OCI-LY1 (cell line): ENCODE results near the gene FAM124A.

Experiments used
- H2AFZ ChIP-seq: fragments of 200-600 bp; sonication (generic), shearing (Covaris generic); 2 replicates; pipeline ENCODE4 v1.6.0; 2014; ENCODE audit warnings: antibody characterized with exemption, mild to moderate bottlenecking, low read length
- H3F3A ChIP-seq: fragments of 200-600 bp; sonication (generic), shearing (Covaris generic); 2 replicates; pipeline ENCODE4 v1.6.0; 2014; ENCODE audit warnings: mild to moderate bottlenecking, antibody characterized with exemption, low read length, moderate library complexity; ENCODE audit not compliant: insufficient read depth
- H3K27ac ChIP-seq: fragments of 200-600 bp; sonication (generic); 2 replicates; pipeline ENCODE4 v1.5.1; 2014; ENCODE audit warnings: low read length, mixed run types, mild to moderate bottlenecking, low read depth; ENCODE audit not compliant: poor library complexity, severe bottlenecking
- H3K27me3 ChIP-seq: fragments of 200-600 bp; sonication (generic); 2 replicates; pipeline ENCODE4 v1.6.0; 2014; ENCODE audit warnings: antibody characterized with exemption, mild to moderate bottlenecking, low read length, moderate library complexity; ENCODE audit not compliant: insufficient read depth
- H3K36me3 ChIP-seq: fragments of 200-600 bp; sonication (generic); 2 replicates; pipeline ENCODE4 v1.6.1; 2014; ENCODE audit warnings: mild to moderate bottlenecking, antibody characterized with exemption, low read length, moderate library complexity, mixed read lengths; ENCODE audit not compliant: insufficient read depth
- H3K4me1 ChIP-seq: fragments of 200-600 bp; sonication (generic); 2 replicates; pipeline ENCODE4 v1.5.1; 2014; ENCODE audit warnings: mild to moderate bottlenecking, low read length, moderate library complexity; ENCODE audit not compliant: insufficient read depth, severe bottlenecking
- H3K4me2 ChIP-seq: fragments of 200-600 bp; sonication (generic), shearing (Covaris generic); 2 replicates; pipeline ENCODE4 v1.6.1; 2014; ENCODE audit warnings: low read length
- H3K4me3 ChIP-seq: fragments of 200-600 bp; sonication (generic); 2 replicates; pipeline ENCODE4 v1.5.1; 2014; ENCODE audit warnings: low read length, low read depth, mild to moderate bottlenecking, mixed read lengths; ENCODE audit not compliant: poor library complexity, severe bottlenecking
- H3K79me2 ChIP-seq: fragments of 200-600 bp; shearing (Covaris generic); 2 replicates; pipeline ENCODE4 v1.6.1; 2016; ENCODE audit warnings: mixed run types, low read length, mixed read lengths; ENCODE audit not compliant: insufficient read depth
- H3K9ac ChIP-seq: fragments of 200-600 bp; sonication (generic), shearing (Covaris generic); 2 replicates; pipeline ENCODE4 v1.6.1; 2014; ENCODE audit warnings: mild to moderate bottlenecking, low read length, mixed read lengths
- H3K9me2 ChIP-seq: fragments of 200-600 bp; sonication (generic), shearing (Covaris generic); 2 replicates; pipeline ENCODE4 v1.6.1; 2014; ENCODE audit warnings: low read depth, mild to moderate bottlenecking, low read length, mixed read lengths
- H3K9me3 ChIP-seq: fragments of 200-600 bp; shearing (Covaris generic); 2 replicates; pipeline ENCODE4 v1.6.1; 2014; ENCODE audit warnings: low read length, mixed read lengths
- H4K20me1 ChIP-seq: fragments of 200-600 bp; sonication (generic), shearing (Covaris generic); 2 replicates; pipeline ENCODE4 v1.6.0; 2016; ENCODE audit warnings: mild to moderate bottlenecking, low read length; ENCODE audit not compliant: insufficient read depth
- EZH2 ChIP-seq: fragments of 200-600 bp; sonication (generic), shearing (Covaris generic); IDR thresholded peaks from 2 replicates; pipeline ENCODE4 v1.8.0; 2017; ENCODE audit warnings: borderline replicate concordance, mixed run types, mild to moderate bottlenecking, antibody characterized with exemption, low read length, moderate library complexity, mixed read lengths
- TF ChIP-seq, protein P1 (sequence below): fragments of 200-600 bp; sonication (generic), shearing (Covaris generic); IDR thresholded peaks from 2 replicates; pipeline ENCODE4 v1.5.1; 2017; ENCODE audit warnings: mild to moderate bottlenecking, antibody characterized with exemption, low read length, moderate library complexity, mixed read lengths

The FAM124A gene

GRCh38 chr13:51329606-51330005 is 107.4 kb downstream of the FAM124A start:
- no peaks in the 10 kb centered on the region for H3K27me3 ChIP-seq
- no peak overlapping the region for H3K9ac ChIP-seq
- no peaks in the 10 kb centered on the region for H3F3A ChIP-seq
- no peak overlapping the region for H3K27ac ChIP-seq
- no peak overlapping the region for H3K4me2 ChIP-seq
- peaks cover 7% of the 10 kb centered on the region for H3K4me1 ChIP-seq
- no peaks in the 10 kb centered on the region for H3K9me3 ChIP-seq
- TF ChIP-seq, protein P1, sequence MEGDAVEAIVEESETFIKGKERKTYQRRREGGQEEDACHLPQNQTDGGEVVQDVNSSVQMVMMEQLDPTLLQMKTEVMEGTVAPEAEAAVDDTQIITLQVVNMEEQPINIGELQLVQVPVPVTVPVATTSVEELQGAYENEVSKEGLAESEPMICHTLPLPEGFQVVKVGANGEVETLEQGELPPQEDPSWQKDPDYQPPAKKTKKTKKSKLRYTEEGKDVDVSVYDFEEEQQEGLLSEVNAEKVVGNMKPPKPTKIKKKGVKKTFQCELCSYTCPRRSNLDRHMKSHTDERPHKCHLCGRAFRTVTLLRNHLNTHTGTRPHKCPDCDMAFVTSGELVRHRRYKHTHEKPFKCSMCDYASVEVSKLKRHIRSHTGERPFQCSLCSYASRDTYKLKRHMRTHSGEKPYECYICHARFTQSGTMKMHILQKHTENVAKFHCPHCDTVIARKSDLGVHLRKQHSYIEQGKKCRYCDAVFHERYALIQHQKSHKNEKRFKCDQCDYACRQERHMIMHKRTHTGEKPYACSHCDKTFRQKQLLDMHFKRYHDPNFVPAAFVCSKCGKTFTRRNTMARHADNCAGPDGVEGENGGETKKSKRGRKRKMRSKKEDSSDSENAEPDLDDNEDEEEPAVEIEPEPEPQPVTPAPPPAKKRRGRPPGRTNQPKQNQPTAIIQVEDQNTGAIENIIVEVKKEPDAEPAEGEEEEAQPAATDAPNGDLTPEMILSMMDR: no peak
- TF ChIP-seq EZH2: no peak
- no peaks in the 10 kb centered on the region for H3K9me2 ChIP-seq
- H3K36me3 ChIP-seq: no peaks in the 10 kb centered on the region
- no peaks in the 10 kb centered on the region for H3K79me2 ChIP-seq
- no peaks in the 10 kb centered on the region for H4K20me1 ChIP-seq
- H2AFZ ChIP-seq: no peak overlapping the region
- no peak overlapping the region for H3K4me3 ChIP-seq

DNA sequence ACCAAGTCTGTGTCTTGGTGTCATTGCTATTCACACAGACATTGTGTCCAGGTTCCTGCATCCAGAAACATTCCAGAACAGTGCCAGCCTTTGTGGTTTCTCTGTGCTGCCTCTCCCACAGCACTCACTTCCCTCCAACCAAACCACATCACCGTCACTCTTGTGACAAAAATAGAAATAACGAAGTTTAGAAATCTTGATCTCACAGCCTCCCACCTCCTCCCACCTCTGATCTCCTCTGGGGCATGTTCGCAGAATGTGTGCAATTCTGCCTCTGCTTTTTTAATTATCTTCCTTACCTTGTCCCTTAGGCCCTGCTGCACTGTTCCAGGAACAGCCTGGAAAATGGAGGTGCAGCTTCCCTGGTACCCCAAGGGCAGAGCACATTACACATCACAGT is 108.6 kb downstream of the FAM124A start:
- TF ChIP-seq, protein P1: no peak
- no peak for TF ChIP-seq EZH2
- no peaks in the 10 kb centered on the region for H3K79me2 ChIP-seq
- no peaks in the 10 kb centered on the region for H3F3A ChIP-seq
- no peaks in the 10 kb centered on the region for H3K9me3 ChIP-seq
- H2AFZ ChIP-seq: no peak overlapping the region
- no peaks in the 10 kb centered on the region for H3K36me3 ChIP-seq
- no peaks in the 10 kb centered on the region for H4K20me1 ChIP-seq
- H3K4me3 ChIP-seq: no peak overlapping the region
- H3K9me2 ChIP-seq: no peaks in the 10 kb centered on the region
- no peaks in the 10 kb centered on the region for H3K27me3 ChIP-seq
- no peak overlapping the region for H3K27ac ChIP-seq
- H3K9ac ChIP-seq: no peak overlapping the region
- no peak overlapping the region for H3K4me2 ChIP-seq
- H3K4me1 ChIP-seq: no peaks in the 10 kb centered on the region

- H3K9me3 ChIP-seq: no peaks in the 10 kb centered on the region
- H3K9ac ChIP-seq: no peak overlapping the region
- H2AFZ ChIP-seq: no peak overlapping the region
- H3K4me3 ChIP-seq: no peak overlapping the region
- no peaks in the 10 kb centered on the region for H3K27me3 ChIP-seq
- H3K36me3 ChIP-seq: no peaks in the 10 kb centered on the region
- H3F3A ChIP-seq: no peaks in the 10 kb centered on the region
- H3K27ac ChIP-seq: no peak overlapping the region
- no peaks in the 10 kb centered on the region for H4K20me1 ChIP-seq
- H3K9me2 ChIP-seq: no peaks in the 10 kb centered on the region
- TF ChIP-seq, protein P1: no peak
- no peak for TF ChIP-seq EZH2
- no peaks in the 10 kb centered on the region for H3K79me2 ChIP-seq
- no peak overlapping the region for H3K4me2 ChIP-seq
- H3K4me1 ChIP-seq: no peaks in the 10 kb centered on the region
These were observed 109.2 kb downstream of the FAM124A start for GRCh38 chr13:51331354-51331861.
